Bronchial epithelial cell (primary cell): ENCODE results near the gene GPR55. TPM values are rescaled to one million over a fixed set of nuclear protein-coding genes. Genes with fewer than 3 reads are reported as not detected.

Source experiments
- DNase-seq: peaks from one replicate; pipeline ENCODE4 v3.0.0-alpha.2; 2010; ENCODE audit warnings: low read depth
- FAIRE-seq: peaks from 2 replicates; lab custom pipeline; 2011; peaks lifted over from hg19 to GRCh38; lab: Jason Lieb, UNC
- H3K27me3 ChIP-seq: 2 replicates; pipeline ENCODE4 v1.5.1; 2011; ENCODE audit warnings: low read length; ENCODE audit not compliant: control insufficient read depth, insufficient read depth
- H3K36me3 ChIP-seq: 2 replicates; pipeline ENCODE4 v1.5.1; 2011; ENCODE audit warnings: low read length; ENCODE audit not compliant: control insufficient read depth, insufficient read depth
- H3K4me3 ChIP-seq: 2 replicates; pipeline ENCODE4 v1.5.1; 2011; ENCODE audit warnings: mild to moderate bottlenecking, low read depth, low read length, control low read depth
- CTCF ChIP-seq: IDR thresholded peaks from 2 replicates; pipeline ENCODE4 v1.5.1; 2011; ENCODE audit warnings: mild to moderate bottlenecking, moderate library complexity, low read length, control low read depth, inconsistent platforms; ENCODE audit not compliant: insufficient read depth, severe bottlenecking
- total RNA-seq: library from RNA; depleted of rRNA; stranded (reverse); fragments of >200 nt; gene quantifications from 2 replicates; pipeline ENCODE4 v1.2.1, GENCODE V29; 2014

Gene GPR55
- total RNA-seq, 1 donor from 2014 or later, result not detected

GRCh38 chr2:230933521-230934180 is 8.6 kb upstream of the GPR55 start:
- TF ChIP-seq CTCF, result no peak
- Histone ChIP-seq H3K27me3 (peaks cover 6% of the 10 kb centered on the region), H3K4me3 (no peak overlapping the region), H3K36me3 (no peaks in the 10 kb centered on the region)
- FAIRE-seq (no peak), DNase-seq (no peak)

GRCh38 chr2:230932556-230933511 is 7.8 kb upstream of the GPR55 start:
- no peak for TF ChIP-seq CTCF
- Histone ChIP-seq H3K27me3 (peaks cover 6% of the 10 kb centered on the region), H3K36me3 (no peaks in the 10 kb centered on the region), H3K4me3 (no peak overlapping the region)
- FAIRE-seq (peak; percentile 87), DNase-seq (peak; percentile 11)

GRCh38 chr2:230931556-230932231 is 6.7 kb upstream of the GPR55 start:
- Histone ChIP-seq H3K4me3 (no peak overlapping the region), H3K36me3 (no peaks in the 10 kb centered on the region), H3K27me3 (peaks cover 6% of the 10 kb centered on the region)
- DNase-seq (no peak), FAIRE-seq (no peak)
- no peak for TF ChIP-seq CTCF

DNA sequence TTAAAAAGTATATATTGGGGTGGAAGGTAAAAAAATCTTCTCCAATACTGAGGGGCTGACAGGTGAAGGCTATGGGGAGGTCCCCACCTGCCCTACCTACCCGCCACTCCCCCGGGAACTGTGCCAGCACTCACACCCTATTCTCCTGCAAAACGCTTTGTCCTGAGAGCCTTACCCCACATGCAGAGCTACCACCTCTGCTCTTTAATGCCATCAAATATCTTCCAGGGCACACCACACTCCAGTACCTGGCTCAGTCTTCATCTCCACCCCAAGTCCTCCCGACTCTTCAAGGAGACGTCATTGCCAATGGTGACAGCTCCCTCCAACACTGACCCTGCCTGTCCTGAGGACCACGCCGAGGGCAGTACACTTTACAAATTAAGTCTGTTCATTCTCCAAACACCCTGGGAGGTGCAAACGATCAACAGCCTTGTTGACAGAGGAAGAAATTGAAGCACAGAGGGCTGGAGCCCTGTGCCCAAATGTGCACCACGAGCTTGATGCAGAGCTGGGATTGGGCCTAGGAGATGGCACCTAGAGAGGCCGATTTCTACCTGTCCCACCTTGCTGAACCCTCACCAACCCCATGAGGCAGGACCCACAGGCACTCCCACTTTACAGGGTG is 6.0 kb upstream of the GPR55 start:
- Histone ChIP-seq H3K36me3 (no peaks in the 10 kb centered on the region), H3K4me3 (no peak overlapping the region), H3K27me3 (peaks cover 6% of the 10 kb centered on the region)
- no peak for TF ChIP-seq CTCF
- DNase-seq (no peak), FAIRE-seq (no peak)

GRCh38 chr2:230930149-230930780 is 5.2 kb upstream of the GPR55 start:
- Histone ChIP-seq H3K36me3 (no peaks in the 10 kb centered on the region), H3K27me3 (peaks cover 6% of the 10 kb centered on the region), H3K4me3 (no peak overlapping the region)
- no peak for TF ChIP-seq CTCF
- no peak for DNase-seq
- no peak for FAIRE-seq
